Kidney glomerular epithelial cell (primary cell): ENCODE measurements around the gene TSPAN5.

Experiments
- DNase-seq: peaks from one replicate; lab custom pipeline; 2025; lab: John Stamatoyannopoulos, UW

TSPAN5 gene

GRCh38 chr4:98643755-98644154, 14.7 kb downstream of the TSPAN5 start:
- no peak for DNase-seq

DNA sequence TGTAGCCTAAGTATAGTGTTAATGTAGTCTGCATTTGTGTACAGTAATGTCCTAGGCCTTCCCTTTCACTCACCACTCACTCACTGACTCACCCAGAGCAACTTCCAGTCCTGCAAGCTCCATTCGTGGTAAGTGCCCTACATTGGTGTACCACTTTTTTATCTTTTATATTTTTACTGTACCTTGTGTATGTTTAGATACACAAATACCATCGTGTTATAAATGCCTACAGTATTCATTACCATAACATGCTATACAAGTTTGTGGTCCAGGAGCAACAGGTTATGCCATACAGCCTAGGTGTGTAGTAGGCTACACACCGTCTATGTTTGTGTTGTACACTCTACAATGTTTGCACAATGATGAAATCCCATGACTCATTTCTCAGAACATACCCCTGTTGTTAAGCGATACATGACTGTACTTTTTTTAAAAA, 15.4 kb downstream of the TSPAN5 start:
- peak; percentile 79 for DNase-seq

- DNase-seq = no peak
Observed at GRCh38 chr4:98641906-98642668, 16.3 kb downstream of the TSPAN5 start.

GRCh38 chr4:98641376-98641775, 17.0 kb downstream of the TSPAN5 start:
- DNase-seq = no peak

DNA sequence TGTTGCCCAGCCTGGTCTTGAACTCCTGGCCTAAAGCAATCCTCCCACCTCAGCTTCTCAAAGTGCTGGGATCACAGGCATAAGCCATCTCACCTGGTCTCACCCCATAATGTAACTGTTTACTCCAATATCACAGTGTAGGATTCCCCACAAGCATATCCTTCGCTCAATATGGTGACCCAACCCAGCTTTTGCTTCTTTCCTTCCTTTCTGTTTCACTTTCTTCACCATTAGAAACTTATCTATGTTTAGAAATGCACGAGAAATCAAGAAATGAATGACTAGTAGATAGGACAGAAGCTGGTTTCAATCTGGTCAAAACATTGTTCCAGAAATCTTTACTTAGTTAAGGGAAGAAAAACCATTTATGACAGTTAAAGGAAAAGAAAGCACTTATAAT, 18.9 kb downstream of the TSPAN5 start:
- no peak for DNase-seq

- no peak for DNase-seq
Observed at GRCh38 chr4:98639108-98639507, 19.3 kb downstream of the TSPAN5 start.

DNA sequence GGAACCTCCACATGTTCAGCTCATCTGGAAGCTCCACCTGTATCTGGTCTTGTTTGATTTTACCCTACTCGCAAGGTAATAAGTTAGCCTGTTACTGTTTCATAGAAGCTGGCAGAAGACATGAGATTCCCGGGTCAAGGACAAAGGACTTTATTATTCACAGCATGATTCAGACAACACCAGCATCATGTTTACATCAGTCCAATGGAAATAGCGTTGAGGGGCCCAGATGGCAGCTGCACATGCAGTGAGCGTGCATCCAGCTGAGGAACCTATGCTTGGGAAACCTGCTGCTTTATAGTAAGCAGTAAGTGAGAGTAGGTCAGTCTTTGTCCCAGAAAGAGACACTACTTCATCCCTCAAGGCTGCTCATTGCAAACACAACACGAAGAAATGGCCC, 19.8 kb downstream of the TSPAN5 start:
- DNase-seq = no peak

- DNase-seq = no peak
Observed at GRCh38 chr4:98634061-98634460, 24.4 kb downstream of the TSPAN5 start.

- DNase-seq = no peak
Observed at GRCh38 chr4:98633159-98633558, 25.3 kb downstream of the TSPAN5 start.

DNA sequence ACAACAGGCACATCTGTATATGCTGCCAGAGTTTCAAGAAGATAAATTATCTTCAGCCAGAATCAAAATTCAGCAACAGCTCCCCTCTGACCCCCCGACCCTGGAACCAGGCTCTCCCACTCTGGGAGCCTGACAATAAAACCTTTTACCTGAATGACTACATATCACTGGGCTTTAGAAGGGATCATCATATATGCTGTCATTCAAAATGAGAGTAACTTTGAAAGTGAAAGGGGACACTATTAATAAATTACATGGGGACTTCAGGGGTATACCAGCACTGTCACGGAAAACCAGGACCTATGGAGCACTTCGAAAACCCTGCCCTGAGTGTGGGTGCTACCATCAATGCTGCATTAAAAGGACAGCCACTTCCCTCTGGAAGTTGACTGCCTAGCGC, 26.2 kb downstream of the TSPAN5 start:
- no peak for DNase-seq

DNA sequence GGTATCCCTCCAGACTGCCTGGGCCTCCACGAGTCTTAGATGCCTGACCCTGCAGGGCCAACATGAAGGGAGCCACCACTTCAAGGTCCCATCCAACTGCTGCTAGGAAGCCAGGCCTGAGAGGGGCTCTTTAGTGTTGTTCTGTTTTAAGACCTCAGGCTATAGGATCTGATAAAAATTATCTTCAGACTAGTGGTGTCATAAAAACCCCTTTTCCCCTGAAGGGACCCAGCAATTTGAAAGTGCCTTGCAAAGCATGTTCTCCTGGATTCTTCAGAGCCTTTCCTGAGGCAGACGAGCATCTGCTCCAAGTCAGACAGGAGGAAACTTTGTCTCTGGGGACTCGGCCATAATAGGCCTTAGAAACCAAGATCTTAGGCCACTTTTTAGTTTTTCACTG, 26.9 kb downstream of the TSPAN5 start:
- DNase-seq = no peak

DNA sequence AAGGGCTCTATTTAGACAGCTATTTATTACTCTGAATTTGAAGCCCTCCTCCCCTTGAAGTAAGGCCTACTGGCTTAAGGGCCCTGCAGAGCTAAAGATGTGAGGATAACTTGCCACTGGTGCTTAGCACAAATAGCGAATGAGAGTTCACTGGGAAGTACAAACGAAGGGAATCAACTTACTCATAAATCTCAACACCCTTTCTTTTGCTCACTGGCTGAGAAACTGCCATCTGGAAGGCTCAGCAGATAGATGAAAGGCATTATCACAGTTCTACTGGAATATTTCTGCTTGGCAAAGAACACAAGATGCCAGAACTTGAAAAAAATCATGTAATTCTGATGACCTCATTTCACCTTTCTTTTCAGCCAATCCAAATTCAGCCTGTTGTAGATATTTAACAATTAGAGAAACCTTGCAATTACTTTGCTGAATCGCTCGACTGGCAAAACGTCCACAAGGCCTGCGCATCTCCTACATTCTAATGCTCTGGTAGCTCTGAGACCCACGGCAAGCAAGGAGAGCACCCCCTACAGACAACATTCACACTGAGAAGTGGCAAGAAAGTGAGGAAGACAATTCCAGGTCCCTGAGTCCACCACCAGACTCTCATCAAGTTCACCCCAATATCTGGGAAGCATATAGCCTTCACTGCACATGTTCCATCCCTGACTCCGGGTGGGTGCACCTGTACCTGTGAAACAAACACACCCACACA, 27.5 kb downstream of the TSPAN5 start:
- no peak for DNase-seq

DNA sequence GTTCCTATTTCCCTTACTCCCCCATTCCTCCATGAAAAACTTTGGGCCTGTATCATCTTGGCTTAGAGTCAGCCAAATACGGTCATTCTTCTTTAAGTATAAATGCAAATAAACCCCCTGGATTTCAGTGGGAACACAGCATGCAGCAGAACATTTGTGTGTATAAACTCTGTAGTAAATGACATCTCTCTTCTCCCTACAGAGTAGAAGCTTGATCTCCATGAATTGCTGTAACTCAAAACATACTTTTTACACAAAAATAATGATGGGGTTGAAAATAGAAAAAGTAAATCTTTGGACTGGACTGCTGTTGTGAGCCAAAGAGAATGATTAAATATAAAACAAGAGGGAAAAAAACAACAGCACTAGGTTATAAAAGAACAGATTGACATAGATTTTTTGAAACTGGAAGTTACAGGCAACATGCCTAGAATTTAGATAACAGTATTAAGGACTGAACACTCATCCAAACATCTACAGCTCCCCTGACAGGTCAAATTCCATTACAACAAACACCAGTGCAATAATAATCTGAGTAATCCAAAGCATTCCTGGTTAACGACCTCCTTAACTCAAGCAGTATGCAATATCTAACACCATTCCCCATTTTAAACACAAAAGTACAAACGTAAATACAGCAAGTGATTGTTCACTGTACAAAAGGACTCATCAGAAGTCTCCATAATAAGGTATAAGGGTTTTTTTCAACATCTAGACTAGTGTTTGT, 30.7 kb downstream of the TSPAN5 start:
- peak; percentile 85 for DNase-seq

- DNase-seq = peak; percentile 97
Observed at GRCh38 chr4:98626350-98626749, 32.1 kb downstream of the TSPAN5 start.

- no peak for DNase-seq
Observed at GRCh38 chr4:98625920-98626319, 32.5 kb downstream of the TSPAN5 start.

DNA sequence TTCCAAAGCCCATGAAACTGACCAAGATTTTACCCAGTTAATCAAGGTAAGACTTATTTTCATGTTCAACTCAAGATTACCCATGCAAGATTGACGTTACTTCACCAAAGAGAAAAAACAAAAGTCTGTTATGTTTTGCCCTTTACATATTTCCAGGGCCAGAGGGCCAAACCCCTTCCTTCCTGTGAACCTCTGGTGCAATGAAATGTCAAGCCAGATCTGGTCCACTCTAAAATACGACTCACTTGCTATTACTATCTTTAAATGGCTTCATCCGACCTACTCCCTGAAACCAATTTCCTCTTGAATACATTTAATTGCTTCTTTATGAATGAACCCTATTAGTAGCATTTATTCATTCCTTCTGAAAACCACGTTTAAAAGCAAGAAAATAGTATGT, 33.0 kb downstream of the TSPAN5 start:
- DNase-seq = no peak

DNA sequence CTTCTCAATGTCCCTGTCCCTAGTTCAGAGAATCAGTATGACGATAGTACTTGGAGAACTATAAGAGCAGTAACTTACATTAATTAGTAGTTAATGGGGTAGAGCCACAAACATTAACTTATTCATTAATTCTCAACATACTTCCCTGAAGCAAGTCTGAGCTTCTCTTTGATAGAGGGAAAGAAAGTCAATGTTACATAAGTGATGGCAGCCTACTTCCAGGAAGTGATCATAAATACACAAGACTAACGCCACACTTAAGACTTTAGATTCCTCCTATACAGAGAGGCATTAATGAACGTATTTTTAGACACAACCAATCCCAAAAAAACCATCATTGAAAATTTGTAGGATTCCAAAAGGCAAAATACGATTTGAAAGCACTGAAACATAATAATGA, 33.8 kb downstream of the TSPAN5 start:
- DNase-seq = no peak

- DNase-seq = no peak
Observed at GRCh38 chr4:98624144-98624543, 34.3 kb downstream of the TSPAN5 start.

GRCh38 chr4:98623126-98623802, 35.1 kb downstream of the TSPAN5 start:
- DNase-seq = no peak

DNA sequence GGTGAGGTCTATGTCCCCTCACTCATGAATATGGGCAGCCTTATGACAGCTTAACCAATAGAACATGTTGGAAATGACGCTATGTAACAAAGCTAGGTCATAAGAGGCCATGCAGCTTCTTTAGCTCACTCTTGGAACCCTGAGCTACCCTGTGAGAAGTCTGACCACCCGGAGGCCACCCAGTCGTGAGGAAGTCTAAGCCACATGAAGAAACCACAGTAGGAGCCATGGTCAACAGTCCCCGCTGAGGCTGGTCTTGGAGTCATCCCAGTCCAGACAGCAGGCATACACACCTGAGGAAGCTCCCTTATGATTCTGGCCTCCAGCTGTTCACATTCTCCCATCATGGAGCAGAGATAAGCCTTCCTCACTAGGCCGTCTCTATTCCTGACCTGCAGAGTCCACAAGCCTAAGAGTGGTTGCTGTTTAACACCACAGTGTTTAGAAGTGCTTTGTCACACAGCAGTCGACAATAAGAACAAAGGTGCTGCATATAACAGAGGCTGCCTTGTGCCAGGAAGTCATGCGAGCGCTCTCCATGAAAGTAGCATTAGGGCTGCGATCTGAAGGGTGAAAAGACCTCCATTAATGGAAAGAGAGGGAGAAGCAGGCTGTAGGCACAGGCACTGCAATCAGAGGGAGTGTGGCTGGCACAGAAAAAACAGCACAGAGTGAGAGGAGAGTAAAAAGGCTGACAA, 38.2 kb downstream of the TSPAN5 start:
- no peak for DNase-seq

DNA sequence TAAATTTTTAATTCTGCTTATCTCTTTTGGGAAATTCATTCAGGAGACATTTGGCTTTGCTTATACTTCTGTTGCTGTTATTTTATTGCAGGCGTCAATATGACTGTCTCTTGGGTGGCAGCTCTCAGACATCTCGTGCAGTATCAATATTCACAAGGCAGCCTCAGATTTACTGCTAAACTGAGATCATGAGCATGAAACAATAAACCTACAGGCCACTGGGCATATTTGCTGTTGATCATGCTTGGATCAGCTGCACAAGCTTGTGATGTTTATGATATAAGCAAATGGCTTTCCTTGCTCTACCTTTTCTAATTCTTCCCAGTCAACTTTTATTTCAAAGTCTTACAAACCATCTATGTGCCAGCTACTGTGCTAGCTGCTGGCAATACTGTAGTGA, 39.2 kb downstream of the TSPAN5 start:
- DNase-seq = no peak

DNA sequence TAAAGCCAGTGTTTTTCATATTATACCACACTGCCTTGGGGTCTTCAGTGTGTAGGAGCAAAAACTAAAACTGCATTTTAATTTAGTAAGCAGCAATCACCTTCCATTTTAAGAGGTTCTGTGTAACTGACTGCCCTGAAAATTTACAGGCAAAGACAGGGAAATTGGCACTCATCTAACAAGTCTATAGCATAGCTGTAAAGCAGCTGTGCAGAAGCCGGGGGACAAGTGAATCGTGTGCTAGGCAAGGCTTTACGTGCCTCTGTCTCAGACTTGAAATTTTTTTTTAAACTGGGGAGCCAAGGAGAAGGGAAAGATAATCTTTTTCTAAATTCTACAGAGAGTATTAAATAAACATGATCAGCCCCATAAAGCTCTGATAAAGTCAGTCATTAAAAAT, 39.7 kb downstream of the TSPAN5 start:
- DNase-seq = no peak
